Skeletal muscle cell (primary cell): ENCODE measurements around the gene CCDC197.

Source experiments
- DNase-seq: peaks from one replicate; pipeline ENCODE4 v3.0.0-alpha.2; 2010; ENCODE audit warnings: low read depth
- H3K4me3 ChIP-seq: 2 replicates; pipeline ENCODE4 v1.5.1; 2011; ENCODE audit warnings: low read depth, mild to moderate bottlenecking, control low read depth, low read length, moderate library complexity

Gene CCDC197

DNA sequence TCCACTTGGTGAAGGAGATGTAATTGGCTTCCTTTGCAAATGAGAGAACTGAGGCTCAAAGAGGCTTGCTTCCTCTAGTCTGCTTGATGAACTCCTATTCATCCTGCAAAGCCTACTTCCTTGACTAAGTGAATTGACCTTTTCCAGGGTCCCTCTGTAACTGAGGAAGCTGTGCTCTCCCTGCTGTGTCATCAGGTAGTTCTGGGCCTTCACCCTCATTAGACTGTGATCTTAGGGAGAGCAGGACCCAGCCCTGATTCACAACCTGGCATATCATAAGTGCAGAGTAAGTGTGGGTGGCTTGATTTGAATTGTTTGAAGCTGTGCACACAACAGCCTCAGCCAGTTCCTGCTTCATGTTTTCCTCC is 37.0 kb upstream of the CCDC197 start:
- no peak for DNase-seq
- H3K4me3 ChIP-seq = no peak overlapping the region

DNA sequence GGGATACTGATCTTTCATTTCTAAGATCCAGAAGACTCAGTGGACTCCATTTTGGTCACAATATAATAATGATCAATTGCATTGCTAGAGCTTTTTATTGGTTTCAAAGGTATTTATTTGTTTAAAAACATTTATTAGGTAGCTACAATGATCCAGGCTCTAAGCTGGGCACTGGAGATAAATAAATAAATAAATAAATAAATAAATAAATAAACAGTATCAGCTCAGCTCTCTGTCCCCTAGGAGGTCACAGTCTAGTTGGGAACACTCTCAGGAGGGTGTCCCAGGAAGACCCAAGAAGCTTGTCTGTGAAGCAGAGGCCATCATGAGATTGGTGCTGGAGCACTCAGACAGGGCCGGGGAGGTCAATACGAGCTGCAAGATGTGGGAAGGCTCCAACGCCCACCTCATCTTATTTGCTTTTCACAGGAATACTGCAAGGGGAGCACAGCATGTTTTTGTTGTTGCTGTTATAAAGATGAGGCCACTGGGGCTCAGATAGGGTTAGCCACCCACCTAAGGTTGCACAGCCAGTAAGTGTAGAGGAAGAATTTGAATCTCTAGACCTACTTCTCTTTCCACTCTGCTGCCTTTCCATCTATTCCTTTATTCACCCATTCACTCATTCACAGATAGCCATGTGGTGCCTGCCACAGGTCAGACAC is 36.2 kb upstream of the CCDC197 start:
- H3K4me3 ChIP-seq = no peak overlapping the region
- no peak for DNase-seq

GRCh38 chr14:93961620-93962019 is 35.5 kb upstream of the CCDC197 start:
- no peak for DNase-seq

DNA sequence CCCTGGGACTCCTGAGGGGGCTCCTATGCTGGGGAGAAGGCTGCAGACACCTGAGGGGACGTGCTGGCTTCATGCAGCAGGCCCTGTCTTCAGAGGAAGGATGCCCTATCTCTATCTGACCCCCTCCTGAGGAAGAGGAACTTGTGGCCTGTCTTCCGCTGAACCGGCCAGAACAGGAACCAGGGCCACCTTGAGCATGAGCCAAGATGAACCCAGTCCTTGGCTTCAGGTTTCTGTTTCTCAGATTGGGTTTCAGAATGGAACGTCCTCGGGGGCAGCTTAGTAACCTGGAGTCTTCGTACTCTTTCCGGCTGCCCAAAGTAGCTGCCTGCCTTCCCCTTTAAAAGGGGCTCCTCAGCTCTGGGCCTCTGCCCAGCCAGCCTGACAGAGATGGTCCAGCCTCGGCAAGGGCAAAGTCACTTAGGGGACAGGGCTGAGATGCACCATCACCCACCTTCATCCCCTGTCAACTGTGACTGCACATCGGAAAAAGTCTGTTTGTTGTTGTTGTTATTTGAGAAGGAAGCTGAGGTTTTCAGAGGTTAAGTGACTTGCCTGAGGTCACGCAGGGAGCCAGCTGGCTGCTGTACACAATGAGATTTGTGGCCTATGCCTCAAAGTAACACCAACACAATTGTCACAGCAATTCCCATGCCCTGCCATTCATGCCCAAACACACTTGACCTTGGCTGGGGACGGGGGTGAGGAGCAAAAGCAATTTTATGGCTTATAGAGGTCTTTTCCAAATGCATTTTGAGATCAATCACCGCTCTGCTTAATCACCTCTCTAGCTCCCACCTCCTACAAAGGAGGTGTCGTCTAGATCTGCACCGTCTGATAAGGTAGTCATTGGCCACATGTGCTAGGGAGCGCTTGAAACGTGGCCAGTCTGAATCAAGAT is 34.1 kb upstream of the CCDC197 start:
- H3K4me3 ChIP-seq = no peak overlapping the region
- no peak for DNase-seq

More at GRCh38 chr14:93961620-93962019, 35.5 kb upstream of the CCDC197 start:
- no peak overlapping the region for H3K4me3 ChIP-seq

GRCh38 chr14:93963692-93964091 is 33.4 kb upstream of the CCDC197 start:
- H3K4me3 ChIP-seq = no peak overlapping the region
- no peak for DNase-seq

- no peak for DNase-seq
- H3K4me3 ChIP-seq = no peak overlapping the region
These were observed 32.8 kb upstream of the CCDC197 start for GRCh38 chr14:93964281-93964680.

DNA sequence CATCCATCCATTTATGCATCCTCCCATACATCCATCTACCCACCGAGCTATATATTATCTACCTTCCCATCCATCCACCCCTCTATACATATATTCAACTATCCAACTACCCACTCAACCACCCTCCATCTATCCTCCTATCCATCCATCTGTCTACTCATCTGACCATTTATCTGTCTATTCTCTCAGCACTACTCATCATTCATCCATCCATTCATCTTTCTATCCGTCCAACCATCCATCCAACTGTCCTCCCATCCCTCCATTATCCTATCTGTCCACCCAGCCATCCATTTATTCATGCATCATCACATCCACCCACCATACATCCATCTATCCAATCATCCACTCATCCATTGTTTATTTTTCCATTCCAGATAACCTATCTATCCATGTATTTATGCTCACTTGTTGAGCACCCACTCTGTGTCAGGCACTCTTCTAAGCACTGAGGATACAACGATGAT is 32.2 kb upstream of the CCDC197 start:
- DNase-seq = no peak
- H3K4me3 ChIP-seq = no peak overlapping the region

GRCh38 chr14:93965287-93965821 is 31.7 kb upstream of the CCDC197 start:
- peak; percentile 69 for DNase-seq
- no peak overlapping the region for H3K4me3 ChIP-seq

- DNase-seq = no peak
- no peak overlapping the region for H3K4me3 ChIP-seq
These were observed 31.1 kb upstream of the CCDC197 start for GRCh38 chr14:93965946-93966474.

DNA sequence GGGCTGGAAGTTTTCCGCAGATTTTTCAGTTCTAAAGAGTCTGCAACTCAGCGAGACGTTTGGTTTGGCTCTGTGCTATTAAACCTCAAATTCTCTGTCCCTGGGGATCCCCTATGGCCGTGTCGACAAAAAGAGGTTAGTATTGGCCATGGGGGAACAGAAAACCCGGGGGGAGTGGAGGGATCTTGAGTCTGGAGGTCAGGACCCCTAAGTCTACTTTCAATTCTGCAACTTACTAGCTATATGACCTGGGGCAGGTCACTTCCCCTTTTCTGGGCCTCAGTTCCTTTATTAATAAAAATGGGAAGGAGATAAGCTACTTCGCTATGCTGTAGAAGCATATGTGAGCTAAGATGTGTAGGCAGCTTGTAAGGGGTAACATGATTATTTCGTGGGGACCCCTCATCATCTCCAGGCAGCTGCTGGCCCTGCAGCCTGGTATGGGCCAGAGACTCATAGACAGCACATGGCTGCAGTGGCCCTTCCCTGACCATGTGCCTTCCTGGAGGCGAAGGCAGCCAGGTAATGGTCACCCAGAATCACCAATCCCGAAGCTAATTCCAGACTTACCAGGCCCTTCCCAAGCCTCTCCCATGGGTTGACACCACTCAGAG is 29.4 kb upstream of the CCDC197 start:
- no peak for DNase-seq
- H3K4me3 ChIP-seq = no peak overlapping the region

GRCh38 chr14:93969082-93969828 is 27.8 kb upstream of the CCDC197 start:
- DNase-seq = no peak
- no peak overlapping the region for H3K4me3 ChIP-seq

DNA sequence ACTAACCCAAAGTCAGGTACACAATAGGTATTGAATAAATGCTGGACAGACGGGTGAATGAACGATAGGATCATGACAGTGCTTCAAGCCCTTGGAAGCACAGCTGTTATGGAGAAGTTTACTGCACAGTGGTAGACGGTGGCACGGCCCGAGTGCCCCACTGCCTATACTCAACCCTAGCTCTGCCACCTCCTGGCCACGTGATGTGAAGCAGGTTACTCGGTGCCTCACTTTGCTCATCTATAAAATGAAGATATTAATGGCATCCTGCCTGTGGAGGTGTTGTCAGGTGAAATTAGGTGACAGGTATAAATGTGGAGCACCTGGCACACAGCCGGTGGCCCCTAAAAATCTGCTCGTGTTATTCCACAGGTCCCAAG is 26.5 kb upstream of the CCDC197 start:
- no peak for DNase-seq
- H3K4me3 ChIP-seq = peak overlapping the region; percentile 10

- DNase-seq = no peak
These were observed 26.0 kb upstream of the CCDC197 start for GRCh38 chr14:93970965-93971634.

GRCh38 chr14:93971635-93972027 is 25.5 kb upstream of the CCDC197 start:
- no peak for DNase-seq
- no peak overlapping the region for H3K4me3 ChIP-seq

More at GRCh38 chr14:93970965-93971634, 26.0 kb upstream of the CCDC197 start:
- H3K4me3 ChIP-seq = peak overlapping the region; percentile 10

DNA sequence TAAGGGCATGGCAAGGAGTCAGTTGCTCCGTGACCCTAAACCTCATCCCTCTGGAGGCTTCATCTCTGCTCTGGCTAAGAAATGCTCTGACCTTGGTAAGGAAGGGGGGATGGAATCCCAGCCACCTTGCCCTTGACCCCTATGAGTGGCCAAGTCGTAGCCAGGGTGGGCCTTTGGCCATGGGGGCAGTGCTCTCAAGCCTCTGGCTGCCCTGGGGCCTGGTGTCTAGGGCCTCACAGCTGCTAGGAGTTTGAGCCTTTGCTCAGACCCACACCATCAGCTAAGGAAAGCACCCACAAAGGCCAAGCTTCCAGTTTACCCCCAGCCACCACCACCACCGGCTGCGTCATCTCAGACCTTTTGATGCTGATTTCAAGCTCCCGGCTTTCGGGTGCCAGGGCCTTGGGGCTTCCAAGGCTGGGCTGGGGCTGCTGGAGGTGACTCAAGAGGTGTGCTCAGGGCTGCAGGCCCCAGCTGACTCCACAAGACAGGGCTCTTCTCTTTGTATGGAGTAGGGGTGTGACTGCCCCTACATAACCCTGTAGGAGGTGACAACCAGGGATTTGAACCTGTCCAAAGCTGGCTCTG is 24.4 kb upstream of the CCDC197 start:
- H3K4me3 ChIP-seq = no peak overlapping the region
- no peak for DNase-seq

- no peak for DNase-seq
- no peak overlapping the region for H3K4me3 ChIP-seq
These were observed 23.5 kb upstream of the CCDC197 start for GRCh38 chr14:93973607-93974006.

GRCh38 chr14:93974299-93974698 is 22.8 kb upstream of the CCDC197 start:
- DNase-seq = no peak
- H3K4me3 ChIP-seq = no peak overlapping the region

DNA sequence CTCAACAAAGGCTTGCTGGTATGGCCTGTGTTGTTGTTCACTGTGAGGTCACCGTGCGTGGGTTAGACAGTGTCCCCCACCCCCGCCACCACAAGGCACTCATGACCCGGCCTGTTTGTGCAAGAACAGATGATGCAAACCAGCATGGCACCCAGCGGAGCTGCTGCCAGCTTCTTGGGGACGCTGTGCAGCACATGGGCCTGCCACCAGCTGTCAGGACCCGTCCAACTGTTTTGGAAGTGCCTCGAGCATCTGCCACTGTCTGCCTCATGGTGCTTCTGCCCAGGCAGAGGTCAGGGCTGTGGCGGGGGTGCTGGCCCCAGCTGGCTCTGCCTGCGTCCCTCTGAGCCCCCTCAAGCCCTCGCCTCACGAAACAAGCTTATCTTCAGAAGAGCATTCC is 22.3 kb upstream of the CCDC197 start:
- no peak for DNase-seq

More for the DNA sequence above, 22.3 kb upstream of the CCDC197 start:
- H3K4me3 ChIP-seq = no peak overlapping the region
